Measurements from ENCODE around the gene FOXI1.

Gene FOXI1

DNA sequence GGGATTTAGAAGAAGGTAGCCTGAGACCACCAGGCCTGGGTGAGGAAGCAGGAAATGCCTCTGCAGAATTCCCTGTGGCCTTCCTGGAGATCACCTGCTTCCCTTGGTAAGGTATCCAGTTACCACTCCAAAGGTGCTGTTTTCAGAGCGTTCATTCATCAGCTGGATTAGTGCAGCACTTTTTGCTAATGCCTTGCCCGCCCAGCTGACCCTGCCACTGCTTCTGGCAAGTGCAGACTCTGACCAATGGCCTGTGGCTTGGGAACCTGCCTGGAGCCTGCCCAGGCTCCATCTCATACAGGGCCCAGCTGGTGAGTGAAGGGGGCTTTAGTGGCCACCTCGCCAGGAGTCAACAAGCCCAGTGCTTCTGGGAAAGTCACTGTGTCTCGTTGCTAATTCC, 48.6 kb downstream of the FOXI1 start:
- no peak for DNase-seq

DNA sequence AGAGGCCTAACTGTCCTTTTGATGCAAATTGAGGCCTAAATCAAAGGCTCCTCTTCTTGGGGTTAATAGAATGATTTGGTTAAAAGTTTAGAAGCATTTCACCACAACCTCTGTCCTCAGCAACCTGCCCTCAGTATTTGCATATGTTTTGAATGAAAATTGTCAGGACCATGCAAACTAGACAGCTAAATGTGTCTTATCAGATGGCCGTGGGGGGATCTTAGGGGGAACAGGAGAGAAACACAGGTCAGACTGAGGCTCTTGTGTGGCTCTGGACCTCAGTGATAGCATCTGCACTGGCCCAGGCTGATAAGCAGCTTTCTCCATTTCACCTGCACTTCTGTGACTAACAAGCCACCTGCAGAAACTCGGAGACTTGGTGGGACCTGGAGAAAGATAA, 49.0 kb downstream of the FOXI1 start:
- no peak for DNase-seq

DNA sequence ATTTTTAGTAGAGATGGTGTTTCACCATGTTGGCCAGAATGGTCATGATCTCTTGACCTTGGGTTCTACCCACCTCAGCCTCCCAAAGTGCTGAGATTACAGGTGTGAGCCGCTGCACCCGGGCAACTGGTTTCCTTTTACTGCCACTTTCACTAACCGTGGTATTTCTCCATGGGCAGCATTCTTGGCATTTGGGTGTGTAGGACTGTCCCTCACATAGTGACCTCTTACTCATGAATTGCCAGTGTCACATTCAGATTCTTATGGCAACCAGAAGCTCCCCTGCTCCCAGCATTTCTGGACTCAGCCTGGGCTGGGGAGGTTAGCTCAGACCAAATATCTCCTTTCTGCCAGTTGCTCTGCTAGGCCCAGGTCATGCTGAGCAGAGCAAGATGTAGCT, 50.1 kb downstream of the FOXI1 start:
- no peak for DNase-seq

DNA sequence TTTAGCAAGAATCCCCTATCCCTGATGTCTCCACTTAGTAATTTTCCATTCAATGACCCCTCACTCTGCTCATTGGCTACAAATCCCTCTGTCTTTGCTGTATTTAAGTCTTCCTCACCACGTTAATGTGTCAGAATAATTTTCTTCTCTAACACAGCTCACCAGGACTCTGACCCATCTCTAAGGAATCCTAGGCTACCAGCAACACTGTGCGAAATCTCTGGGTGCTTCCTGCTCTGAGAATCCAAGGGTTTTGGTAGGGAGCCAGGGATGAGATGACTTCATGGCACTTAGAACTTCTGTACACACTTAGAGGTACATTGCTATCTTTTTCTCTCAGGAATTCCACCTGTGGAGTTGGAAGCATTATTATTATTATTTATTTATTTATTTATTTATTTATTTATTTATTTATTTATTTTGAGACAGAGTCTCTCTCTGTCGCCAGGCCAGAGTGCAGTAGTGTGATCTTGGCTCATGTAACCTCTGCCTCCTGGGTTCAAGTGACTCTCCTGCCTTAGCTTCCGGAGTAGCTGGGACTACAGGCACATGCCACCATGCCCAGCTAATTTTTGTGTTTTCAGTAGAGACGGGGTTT, 53.5 kb downstream of the FOXI1 start:
- no peak for DNase-seq

All from NCI-H2227 treated with DMSO at 0.1 percent for 48 hours (cell line).